KMS-11 (cell line): ENCODE measurements around the gene DNAH17.

Experiments
- H2AFZ ChIP-seq: fragments of 200-600 bp; sonication (generic); 2 replicates; pipeline ENCODE4 v1.6.1; 2016; ENCODE audit warnings: antibody characterized with exemption, mixed run types, low read depth
- H3K27ac ChIP-seq: fragments of 200-600 bp; sonication (generic); 2 replicates; pipeline ENCODE4 v1.6.1; 2016; ENCODE audit warnings: mild to moderate bottlenecking, mixed run types
- H3K27me3 ChIP-seq: fragments of 200-600 bp; sonication (generic); 2 replicates; pipeline ENCODE4 v1.6.1; 2017; ENCODE audit warnings: mild to moderate bottlenecking, low read depth, mixed run types, moderate library complexity; ENCODE audit not compliant: insufficient read depth
- H3K36me3 ChIP-seq: fragments of 200-600 bp; sonication (generic); 2 replicates; pipeline ENCODE4 v1.6.1; 2017; ENCODE audit warnings: mild to moderate bottlenecking, mixed run types; ENCODE audit not compliant: insufficient read depth
- H3K4me1 ChIP-seq: fragments of 200-600 bp; sonication (generic); 2 replicates; pipeline ENCODE4 v1.6.1; 2016; ENCODE audit warnings: mild to moderate bottlenecking, low read depth, mixed run types; ENCODE audit not compliant: poor library complexity, severe bottlenecking
- H3K4me2 ChIP-seq: fragments of 200-600 bp; sonication (generic); 2 replicates; pipeline ENCODE4 v1.7.0; 2016; ENCODE audit warnings: mild to moderate bottlenecking, mixed run types
- H3K4me3 ChIP-seq: fragments of 200-600 bp; sonication (generic); IDR thresholded peaks from 2 replicates; pipeline ENCODE4 v1.6.1; 2017; ENCODE audit warnings: low read depth, low read length, mixed read lengths; ENCODE audit not compliant: insufficient read depth
- H3K79me2 ChIP-seq: fragments of 200-600 bp; sonication (generic); 2 replicates; pipeline ENCODE4 v1.6.1; 2016; ENCODE audit warnings: low read depth, mixed run types; ENCODE audit not compliant: insufficient read depth
- H3K9ac ChIP-seq: fragments of 200-600 bp; sonication (generic); 2 replicates; pipeline ENCODE4 v1.6.1; 2016; ENCODE audit warnings: mild to moderate bottlenecking, mixed run types
- H4K20me1 ChIP-seq: fragments of 200-600 bp; sonication (generic); 2 replicates; pipeline ENCODE4 v1.6.1; 2016; ENCODE audit warnings: mild to moderate bottlenecking, mixed run types; ENCODE audit not compliant: insufficient read depth
- TF ChIP-seq, protein P1 (sequence below): fragments of 200-600 bp; sonication (generic); conservative IDR thresholded peaks from 2 replicates; pipeline ENCODE4 v1.6.1; 2017; ENCODE audit warnings: low read depth, mild to moderate bottlenecking, antibody characterized with exemption, low read length, moderate library complexity, mixed read lengths

The DNAH17 gene

GRCh38 chr17:78433013-78433727 lies 144.0 kb downstream of the DNAH17 start:
- no peaks in the 10 kb centered on the region for H4K20me1 ChIP-seq
- no peak overlapping the region for H3K9ac ChIP-seq
- H3K4me2 ChIP-seq, result no peak overlapping the region
- TF ChIP-seq, protein P1, sequence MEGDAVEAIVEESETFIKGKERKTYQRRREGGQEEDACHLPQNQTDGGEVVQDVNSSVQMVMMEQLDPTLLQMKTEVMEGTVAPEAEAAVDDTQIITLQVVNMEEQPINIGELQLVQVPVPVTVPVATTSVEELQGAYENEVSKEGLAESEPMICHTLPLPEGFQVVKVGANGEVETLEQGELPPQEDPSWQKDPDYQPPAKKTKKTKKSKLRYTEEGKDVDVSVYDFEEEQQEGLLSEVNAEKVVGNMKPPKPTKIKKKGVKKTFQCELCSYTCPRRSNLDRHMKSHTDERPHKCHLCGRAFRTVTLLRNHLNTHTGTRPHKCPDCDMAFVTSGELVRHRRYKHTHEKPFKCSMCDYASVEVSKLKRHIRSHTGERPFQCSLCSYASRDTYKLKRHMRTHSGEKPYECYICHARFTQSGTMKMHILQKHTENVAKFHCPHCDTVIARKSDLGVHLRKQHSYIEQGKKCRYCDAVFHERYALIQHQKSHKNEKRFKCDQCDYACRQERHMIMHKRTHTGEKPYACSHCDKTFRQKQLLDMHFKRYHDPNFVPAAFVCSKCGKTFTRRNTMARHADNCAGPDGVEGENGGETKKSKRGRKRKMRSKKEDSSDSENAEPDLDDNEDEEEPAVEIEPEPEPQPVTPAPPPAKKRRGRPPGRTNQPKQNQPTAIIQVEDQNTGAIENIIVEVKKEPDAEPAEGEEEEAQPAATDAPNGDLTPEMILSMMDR, result no peak
- no peak overlapping the region for H2AFZ ChIP-seq
- no peaks in the 10 kb centered on the region for H3K27me3 ChIP-seq
- H3K4me3 ChIP-seq, result no peak overlapping the region
- no peaks in the 10 kb centered on the region for H3K79me2 ChIP-seq
- H3K27ac ChIP-seq, result no peak overlapping the region
- H3K36me3 ChIP-seq, result no peaks in the 10 kb centered on the region
- H3K4me1 ChIP-seq, result no peaks in the 10 kb centered on the region

DNA sequence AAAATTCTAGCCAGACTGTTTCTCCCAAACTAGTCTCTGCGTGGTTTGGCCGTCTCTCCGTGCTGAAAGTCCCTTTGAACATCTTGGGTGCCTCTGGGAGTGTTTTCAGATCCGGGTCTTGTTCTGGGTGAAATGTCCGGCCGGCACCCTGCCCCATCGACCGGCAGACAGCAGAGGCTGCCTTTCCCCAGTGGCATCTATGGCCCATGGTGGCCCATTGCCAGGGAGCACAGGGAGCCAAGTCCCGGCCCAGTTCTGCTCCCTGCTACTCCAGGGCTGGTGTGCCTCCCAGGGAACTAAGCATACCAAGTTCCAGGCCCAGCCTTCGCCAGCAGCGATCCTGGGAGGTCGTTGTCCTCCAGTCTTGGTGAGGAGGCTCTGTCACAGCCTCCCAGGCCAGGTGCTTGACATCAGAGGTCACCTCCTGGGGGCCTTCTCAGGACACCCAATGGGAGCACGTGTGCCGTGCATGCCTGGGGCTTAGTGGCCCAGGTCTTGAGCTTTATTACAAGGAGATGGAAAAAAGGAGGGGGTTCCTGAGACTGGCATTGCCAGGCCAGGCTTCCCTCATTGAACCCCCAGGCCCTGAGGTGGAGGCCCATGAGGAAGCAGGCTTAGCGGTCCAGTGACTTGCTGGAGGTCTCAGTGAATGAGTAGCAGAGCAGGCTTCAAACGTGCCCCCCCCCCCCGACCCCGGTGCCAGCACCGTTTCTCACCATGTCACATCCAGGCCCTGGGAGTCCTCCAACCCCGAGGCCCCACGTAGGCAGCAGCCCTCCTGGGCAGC lies 144.8 kb downstream of the DNAH17 start:
- no peaks in the 10 kb centered on the region for H3K36me3 ChIP-seq
- no peaks in the 10 kb centered on the region for H3K4me1 ChIP-seq
- no peak overlapping the region for H3K9ac ChIP-seq
- H3K27me3 ChIP-seq, result no peaks in the 10 kb centered on the region
- no peak overlapping the region for H3K4me3 ChIP-seq
- no peaks in the 10 kb centered on the region for H4K20me1 ChIP-seq
- no peak overlapping the region for H2AFZ ChIP-seq
- no peaks in the 10 kb centered on the region for H3K79me2 ChIP-seq
- no peak overlapping the region for H3K27ac ChIP-seq
- TF ChIP-seq, protein P1, result no peak
- no peak overlapping the region for H3K4me2 ChIP-seq

DNA sequence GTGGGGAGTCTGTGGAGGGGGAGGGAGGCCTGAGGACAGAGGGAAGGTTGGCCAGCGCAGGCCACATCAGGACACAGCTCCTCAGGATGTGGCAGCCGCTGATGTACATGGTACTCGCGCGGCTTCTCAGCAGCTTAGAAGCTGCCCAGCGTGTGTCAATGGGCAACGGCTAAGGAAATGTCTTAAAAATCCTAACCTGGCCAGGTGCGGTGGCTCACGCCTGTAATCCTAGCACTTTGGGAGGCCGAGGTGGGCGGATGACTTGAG lies 145.6 kb downstream of the DNAH17 start:
- Histone ChIP-seq H3K27me3 (no peaks in the 10 kb centered on the region), H3K9ac (no peak overlapping the region), H3K4me1 (no peaks in the 10 kb centered on the region), H3K4me3 (no peak overlapping the region), H3K36me3 (no peaks in the 10 kb centered on the region), H2AFZ (no peak overlapping the region), H3K27ac (no peak overlapping the region), H3K79me2 (no peaks in the 10 kb centered on the region), H3K4me2 (no peak overlapping the region), H4K20me1 (no peaks in the 10 kb centered on the region)
- TF ChIP-seq, protein P1, result no peak

DNA sequence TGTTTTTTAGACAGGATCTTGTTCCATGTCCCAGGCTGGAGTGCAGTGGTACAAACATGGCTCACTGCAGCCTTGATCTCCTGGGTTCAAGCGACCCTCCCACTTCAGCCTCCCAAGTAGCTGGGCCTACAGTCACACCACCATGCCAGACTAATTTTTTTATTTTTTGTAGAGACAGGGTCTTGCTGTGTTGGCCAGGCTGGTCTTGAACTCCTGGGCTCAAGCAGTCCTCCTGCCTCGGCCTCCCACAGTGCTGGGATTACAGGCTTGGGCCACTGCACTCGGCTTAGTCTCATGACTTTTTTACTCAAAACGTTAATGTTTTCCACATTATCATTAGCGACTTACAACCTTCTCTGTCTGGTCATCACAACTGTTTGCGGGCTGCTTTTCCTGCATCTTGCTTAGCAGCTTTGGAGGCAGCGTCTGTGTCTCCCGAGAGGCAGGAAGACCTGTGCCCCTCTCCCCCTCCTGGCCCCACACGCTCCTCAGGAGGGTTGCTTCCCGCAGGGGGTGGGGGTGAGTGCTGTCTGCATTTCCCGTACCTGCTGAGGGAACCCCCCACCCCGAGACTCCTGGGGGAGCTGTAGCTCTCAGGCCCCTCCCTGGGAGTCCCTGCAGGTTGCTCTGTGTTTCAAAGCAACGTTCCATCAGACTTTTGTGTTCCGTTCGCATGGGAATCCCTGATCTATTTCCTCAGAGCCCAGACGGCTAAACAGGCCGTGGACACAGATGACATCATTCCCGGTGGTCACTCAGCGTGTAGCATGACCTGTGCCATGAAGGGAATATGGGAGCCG lies 146.1 kb downstream of the DNAH17 start:
- Histone ChIP-seq H3K9ac (no peak overlapping the region), H2AFZ (no peak overlapping the region), H3K4me2 (no peak overlapping the region), H3K36me3 (no peaks in the 10 kb centered on the region), H3K27me3 (no peaks in the 10 kb centered on the region), H3K4me1 (no peaks in the 10 kb centered on the region), H3K79me2 (no peaks in the 10 kb centered on the region), H4K20me1 (no peaks in the 10 kb centered on the region), H3K4me3 (no peak overlapping the region), H3K27ac (no peak overlapping the region)
- TF ChIP-seq, protein P1, result no peak
